HG03139 (cell line): ENCODE measurements around the gene ZCWPW1.
"Not testable (repeated sequence)": the region's sequence is repeated elsewhere in the genome, so short reads cannot be mapped to it uniquely, and the experiment has no call there.

Source experiments
- ATAC-seq: cut with Tn5 transposase; IDR thresholded peaks from one replicate; pipeline ENCODE4 v1.9.1; 2021; ENCODE audit not compliant: unreplicated experiment

The ZCWPW1 gene

DNA sequence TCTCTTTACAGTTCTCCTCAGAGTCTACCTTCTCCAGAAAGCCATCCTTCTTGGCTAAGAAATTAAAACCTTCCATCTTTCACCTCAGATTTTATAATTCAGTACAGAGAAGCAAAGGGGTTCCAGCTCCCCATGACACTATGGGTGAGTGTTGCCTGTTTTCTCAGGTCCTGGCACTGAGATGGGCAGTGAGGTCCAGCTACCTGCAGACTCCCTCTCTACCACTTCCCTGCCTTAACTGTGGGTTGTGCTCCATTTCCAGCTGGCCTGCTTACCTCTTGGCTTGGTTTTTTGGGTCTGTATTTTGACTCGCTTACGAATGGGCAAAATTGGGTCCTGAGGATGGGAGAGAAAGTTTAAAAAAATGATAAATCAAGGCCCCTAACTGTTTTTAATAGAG lies 26.3 kb downstream of the ZCWPW1 start:
- no peak for ATAC-seq

DNA sequence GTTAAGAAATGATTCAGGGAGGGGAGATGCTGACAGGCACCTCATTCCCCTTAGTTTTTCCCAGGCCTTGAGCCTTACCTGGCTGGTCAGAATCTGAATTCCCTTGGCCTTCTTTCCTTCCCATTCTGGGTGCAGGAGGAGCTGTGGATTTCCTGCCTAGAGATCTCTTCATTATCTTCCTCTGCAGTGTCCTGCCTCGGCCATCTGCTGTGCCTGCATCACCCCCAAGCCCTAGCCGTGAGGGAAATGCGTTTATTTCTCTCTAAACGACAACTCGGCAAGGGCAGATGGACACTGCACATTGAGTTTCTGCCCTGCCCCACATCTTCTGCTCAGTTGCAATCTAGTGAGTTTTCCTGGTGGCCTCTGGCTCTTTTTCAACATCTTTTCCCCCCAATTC lies 26.7 kb downstream of the ZCWPW1 start:
- ATAC-seq, result no peak

DNA sequence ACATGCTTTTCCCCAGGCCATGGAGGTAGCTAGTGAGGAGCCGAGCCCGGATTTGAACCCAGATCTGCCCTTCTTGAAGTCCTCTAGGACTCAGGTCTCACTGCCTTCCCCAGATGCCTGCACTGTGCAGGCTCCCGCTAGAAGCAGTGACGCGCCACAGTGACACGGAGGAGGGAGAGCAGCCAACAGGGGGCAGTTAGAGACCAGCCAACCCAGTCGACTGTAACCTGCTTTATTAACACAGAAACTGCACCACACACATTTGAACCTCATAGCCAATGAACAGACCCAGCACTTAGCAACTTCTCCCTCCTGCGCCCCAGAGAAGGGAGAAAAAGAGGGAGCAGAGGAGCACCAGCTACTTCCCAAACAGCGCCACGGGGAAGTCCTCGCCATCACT lies 27.8 kb downstream of the ZCWPW1 start:
- no peak for ATAC-seq

DNA sequence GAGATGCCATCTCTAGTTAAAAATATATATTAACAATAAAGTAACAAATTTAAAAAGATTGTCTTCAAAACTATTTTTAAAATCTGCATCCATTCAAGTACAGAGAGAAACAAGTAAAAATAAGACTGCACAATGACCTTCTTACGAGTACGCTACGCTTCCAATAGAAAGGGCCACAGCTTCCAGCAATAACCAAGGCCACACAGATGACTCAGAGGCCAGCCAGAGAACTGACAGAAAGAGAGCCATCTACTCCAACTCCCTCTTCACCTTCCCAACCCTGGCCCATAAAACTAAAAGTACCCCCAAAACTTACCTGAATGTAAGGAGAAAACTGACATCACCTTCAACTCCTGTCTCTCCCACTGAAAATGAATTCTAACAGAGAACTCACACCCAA lies 28.5 kb downstream of the ZCWPW1 start:
- ATAC-seq, result no peak

DNA sequence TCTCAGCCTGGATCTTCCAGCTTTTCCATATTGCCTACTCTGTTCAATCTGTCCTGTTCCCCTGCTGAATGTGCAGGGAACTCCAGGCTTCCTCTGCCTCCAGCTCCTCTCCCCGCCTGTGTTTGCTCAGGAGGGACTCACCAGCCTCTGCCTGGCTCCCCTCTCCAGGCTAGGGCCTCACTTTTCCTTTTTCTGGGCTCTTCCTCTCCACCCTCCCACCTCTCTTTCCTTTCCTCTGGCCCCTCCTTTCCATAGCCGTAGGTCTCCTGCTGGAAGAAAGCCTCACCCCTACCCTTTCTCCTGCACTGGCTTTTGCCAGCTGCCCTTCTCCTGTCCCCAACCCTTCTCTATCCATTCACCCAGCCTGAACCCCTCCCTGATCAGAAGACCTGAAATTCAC lies 30.3 kb downstream of the ZCWPW1 start:
- ATAC-seq, result no peak

DNA sequence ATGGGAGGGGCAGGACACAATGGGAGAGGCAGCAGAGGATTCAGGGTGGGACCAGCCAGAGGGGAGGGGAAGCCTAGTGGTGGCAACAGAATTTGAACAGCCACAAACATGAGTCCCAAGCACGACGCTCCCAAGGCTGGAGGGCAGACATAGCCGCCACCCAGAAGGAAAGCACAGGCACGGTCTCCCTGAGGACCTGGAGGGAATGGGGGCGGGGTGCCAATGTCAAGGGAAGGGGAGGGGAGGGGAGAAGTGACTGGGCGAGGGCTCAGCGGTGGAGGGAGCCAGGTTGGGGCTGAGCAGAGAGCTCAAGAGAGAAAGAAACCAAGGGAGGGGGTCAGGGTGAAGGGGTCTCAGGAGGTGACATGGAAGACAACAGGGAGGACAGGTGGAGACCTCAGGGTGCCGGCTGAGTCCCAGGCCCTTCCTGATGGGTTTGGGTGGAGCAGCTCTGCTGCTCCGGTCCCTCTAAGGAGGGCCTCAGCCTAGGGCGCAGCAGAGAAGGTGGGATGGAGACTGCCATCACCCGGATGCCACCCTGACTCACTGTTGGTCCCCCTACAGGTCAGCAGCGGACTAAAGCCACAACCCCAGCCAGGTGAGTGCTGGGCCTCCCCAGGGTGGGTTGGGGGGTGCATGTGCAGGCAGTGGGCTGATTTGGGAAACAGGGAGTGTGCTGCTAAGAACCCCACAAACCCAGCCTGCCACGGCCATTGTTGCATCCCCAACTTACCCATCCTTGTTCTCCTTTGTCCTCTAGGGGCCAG lies 31.0 kb downstream of the ZCWPW1 start:
- ATAC-seq, result no peak

DNA sequence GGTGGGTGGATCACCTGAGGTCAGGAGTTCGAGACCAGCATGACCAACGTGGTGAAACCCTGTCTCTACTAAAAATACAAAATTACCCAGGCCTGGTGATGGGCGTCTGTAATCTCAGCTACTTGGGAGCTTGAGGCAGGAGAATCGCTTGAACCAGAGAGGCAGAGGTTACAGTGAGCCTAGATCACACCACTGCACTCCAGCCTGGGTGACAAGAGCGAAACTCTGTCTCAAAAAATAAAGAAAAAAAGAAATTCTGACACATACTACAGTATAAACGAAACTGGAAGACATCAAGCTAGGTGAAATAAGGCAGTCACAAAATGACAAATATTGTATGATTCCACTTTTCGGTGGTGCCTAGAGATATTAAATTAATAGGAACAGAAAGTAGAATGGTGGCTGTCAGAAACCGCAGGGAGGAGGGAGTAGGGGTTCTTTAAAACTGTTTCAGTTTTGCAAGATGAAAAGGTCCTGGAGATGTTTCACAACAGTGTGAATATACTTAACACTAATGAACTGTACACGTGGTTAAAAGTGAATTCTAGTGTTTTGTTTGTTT lies 32.0 kb downstream of the ZCWPW1 start:
- peak; percentile 61 for ATAC-seq

DNA sequence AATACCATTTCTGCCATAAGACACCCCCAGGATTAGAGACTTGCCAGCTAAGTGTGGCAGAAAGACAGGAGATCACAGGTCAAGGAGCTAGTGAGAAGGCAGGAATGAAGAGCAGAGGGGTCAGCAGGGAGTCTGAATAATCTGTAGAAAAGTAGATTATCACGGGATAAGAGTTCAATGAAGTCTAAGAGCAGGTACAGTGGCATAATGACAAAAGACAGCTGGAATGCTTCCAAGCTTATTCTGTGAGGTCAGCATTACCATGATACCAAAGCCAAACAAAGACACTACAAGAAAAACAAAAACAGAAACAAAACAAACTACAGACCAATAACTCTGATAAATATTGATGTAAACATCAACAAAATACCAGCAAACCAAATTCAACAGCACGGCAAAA lies 34.4 kb downstream of the ZCWPW1 start:
- no peak for ATAC-seq

DNA sequence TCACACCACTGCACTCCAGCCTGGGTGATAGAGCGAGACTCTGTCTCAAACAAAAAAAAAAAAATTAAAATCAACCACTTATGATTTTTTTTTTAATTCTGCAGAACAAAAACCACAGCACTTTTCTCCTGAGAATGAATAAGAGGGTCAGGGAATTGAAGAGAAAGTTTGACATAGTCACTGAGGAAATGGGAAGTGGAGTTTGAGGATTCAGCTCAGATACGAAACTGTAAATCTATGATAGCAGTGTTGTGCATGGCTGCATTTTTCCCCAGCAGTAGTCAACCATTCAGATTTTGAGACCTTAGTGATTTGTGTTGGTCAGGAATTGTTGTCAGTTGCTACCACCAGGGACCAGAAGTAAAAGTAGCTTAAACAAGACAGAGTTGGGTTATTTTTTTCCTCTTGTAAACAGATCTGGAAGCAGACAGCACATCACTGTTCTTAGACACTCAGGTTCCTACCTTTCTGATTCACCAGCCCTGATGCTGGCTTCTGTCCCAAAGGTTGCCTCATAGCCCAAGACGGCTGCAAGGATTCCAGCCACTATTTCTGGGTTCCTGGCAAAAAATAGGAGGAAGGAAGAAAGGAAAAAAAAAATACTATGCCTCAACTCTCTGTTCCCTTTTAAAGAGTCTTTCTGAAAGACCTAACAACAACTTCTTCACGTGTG lies 35.1 kb downstream of the ZCWPW1 start:
- no peak for ATAC-seq

DNA sequence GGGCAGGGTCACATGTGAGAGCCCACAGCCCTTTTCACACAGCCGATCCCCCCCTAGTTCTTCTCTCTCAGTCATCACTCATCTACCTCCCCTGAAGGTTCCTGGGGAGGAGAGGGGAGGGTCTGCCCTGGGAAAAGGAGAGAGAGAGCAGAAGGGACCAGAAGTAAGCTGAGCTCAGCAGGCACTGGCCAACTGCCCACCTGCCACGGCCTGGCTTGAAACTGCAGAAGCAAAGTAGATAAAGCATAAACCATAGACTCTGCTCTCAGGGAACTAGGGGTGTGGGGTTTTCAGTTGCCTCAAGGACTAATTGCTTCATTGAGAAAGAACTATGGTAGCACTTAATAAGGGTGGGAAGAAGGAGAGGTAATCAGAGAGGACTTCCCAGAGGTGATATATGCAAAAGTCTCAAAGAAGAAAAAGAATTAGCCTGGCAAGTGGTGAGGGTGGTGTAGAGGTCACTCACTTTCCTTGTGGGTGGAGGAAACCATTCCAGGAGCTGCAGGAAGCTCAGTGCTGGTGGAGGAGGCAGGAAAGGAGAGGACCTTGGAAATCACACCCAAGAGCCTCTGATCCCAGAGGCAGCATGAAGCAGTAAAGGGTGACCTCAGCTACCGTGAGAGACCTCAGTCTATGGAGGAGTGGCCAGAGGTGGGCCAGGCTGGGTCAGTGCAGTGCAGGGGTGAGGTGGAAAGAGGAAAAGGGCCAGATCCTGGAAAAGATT lies 38.1 kb downstream of the ZCWPW1 start:
- no peak for ATAC-seq

DNA sequence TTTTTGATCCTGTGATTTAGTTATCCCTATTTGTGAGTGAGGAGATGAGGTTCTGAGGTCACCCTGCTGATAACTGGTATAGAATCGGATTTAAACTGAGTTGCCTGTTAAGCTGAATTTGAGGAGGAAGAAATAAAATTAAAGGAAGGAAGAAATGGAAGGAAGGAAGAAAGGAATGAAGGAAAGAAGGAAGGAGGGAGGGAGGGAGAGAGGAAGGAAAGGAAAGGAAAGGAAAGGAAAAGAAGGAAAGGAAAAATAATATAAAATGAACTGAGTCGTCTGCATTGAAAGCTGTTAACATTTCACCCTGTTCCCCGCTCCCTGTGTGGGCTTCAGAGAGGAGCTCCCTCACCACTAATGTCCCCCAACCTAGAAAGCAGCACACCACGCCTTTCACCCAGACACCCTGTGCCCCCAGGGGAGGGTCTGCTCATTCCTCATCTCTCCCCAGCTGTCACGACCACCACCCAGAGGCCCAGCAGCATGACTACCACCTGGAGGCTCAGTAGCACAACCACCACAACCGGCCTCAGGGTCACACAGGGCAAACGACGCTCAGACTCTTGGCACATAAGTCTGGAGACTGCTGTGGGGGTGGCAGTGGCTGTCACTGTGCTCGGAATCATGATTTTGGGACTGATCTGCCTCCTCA lies 38.9 kb downstream of the ZCWPW1 start:
- no peak for ATAC-seq

DNA sequence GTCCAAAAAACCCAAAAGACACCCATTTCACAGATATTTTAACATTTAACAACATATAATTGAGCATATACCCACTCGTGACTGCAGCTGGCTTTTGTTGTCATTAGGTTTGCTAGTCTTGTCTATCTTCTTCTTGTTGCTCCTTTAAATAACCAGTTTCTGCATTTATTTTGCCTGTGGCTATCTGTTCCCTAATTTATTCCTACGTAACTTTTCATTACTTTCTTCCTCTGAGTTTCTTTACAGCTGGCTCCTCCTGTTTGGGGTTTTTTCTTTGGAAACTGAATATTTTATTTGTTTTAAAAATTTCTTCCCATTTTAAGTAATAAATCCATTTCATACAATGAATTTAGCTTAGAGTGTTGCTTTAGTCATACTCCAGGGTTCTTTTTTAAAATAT lies 40.8 kb downstream of the ZCWPW1 start:
- no peak for ATAC-seq

DNA sequence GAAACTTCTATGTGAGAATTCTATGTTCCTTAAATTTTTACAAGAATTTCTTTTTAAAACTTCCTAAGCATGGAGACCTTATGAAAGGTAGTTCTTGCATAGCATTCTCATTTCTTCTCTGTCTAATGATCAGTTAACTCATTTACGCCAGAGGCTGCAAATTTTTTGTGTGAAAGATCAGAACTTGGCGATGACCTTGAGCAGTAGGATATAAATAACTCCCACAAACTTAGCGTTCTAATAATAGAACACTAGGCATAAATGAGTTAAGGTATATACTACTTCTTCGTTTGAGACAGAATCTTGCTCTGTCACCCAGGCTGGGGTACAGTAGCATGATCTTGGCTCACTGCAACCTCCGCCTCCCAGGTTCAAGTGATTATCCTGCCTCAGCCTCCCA lies 41.6 kb downstream of the ZCWPW1 start:
- no peak for ATAC-seq

DNA sequence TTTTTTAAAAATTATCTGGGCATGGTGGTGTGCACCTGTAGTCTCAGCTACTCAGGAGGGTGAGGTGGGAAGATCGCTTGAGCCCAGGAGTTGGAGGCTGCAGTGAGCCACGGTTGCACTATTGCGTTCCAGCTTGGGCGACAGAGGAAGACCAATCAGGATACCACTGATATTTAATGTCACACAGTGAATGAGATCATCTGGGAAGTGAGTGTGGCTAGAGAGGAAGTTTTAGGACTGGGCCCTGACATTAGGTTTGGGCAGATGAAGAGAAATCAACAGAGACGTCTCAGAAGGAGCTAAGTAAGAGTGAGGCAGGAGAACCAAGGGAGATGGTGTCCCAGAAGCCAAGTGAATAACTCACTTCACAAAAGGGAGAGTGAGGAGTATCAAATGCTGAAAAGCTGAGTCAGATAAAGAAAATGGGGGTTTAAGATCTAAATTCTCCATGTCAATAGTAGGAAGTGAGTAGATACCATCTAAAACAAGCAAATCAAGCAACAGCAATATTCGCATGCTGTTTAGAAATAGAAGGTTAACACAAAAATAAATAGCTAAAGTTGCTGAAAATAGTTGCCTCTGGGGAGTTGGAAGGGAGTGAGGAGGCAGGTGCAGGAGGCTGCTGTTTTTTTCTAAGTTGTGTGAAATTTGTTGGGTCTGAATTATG lies 43.7 kb downstream of the ZCWPW1 start:
- ATAC-seq, result no peak

DNA sequence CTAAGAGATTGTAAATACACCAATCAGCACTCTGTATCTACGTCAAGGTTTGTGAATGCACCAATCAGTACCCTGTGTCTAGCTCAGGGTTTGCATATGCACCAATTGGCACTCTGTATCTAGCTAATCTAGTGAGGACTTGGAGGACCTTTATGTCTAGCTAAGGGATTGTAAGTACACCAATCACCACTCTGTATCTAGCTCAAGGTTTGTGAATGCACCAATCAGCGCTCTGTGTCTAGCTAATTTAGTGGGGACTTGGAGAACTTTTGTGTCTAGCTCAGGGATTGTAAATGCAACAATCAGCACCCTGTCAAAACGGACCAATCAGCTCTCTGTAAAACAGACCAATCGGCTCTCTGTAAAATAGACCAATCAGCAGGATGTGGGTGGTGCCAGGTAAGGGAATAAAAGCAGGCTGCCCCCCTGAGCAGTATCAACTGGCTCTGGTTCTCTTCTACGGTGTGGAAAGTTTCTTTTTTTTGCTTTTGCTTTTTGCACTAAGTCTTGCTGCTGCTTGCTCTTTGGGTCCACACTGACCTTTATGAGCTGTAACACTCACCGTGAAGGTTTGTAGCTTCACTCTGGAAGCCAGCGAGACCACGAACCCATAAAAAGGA lies 46.2 kb downstream of the ZCWPW1 start:
- ATAC-seq, result not testable (repeated sequence)

DNA sequence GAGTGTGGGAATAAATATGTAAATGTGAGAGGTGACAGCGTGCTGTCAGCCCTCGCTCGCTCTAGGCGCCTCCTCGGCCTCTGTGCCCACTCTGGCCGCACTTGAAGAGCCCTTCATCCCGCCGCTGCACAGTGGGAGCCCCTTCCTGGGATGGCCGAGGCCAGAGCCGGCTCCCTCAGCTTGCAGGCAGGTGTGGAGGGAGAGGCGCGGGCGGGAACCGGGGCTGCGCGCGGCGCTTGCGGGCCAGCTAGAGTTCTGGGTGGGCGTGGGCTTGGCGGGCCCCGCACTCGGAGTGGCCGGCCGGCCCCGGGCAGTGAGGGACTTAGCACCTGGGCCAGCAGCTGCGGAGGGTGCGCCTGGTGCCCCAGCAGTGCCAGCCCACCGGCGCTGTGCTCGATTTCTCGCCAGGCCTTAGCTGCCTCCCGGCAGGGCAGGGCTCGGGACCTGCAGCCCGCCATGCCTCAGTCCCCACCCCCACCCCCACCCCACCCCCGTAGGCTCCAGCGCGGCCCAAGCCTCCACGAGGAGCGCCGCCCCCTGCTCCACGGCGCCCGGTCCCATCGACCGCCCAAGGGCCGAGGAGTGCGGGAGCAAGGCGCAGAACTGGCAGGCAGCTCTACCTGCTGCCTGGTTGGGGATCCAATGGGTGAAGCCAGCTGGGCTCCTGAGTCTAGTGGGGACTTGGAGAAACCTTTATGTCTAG lies 46.8 kb downstream of the ZCWPW1 start:
- not testable (repeated sequence) for ATAC-seq

DNA sequence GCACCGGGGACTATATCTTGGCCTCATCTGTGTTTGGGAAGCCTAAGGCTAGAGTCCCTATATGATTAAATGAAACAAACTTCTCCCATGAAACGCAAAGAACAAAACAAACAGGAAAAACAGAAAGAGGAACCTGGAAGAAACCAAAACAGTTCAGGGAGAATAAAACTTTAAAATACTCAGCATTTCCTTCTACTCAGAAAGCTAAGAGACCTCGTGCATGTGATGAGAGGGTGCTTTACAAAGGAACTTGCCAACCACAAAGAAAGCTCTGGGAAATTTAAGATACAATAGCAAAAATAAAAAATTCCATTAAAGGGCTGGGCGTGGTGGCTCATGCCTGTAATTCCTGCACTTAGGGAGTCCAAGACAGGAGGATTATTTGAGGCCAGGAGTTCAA lies 48.3 kb downstream of the ZCWPW1 start:
- no peak for ATAC-seq

DNA sequence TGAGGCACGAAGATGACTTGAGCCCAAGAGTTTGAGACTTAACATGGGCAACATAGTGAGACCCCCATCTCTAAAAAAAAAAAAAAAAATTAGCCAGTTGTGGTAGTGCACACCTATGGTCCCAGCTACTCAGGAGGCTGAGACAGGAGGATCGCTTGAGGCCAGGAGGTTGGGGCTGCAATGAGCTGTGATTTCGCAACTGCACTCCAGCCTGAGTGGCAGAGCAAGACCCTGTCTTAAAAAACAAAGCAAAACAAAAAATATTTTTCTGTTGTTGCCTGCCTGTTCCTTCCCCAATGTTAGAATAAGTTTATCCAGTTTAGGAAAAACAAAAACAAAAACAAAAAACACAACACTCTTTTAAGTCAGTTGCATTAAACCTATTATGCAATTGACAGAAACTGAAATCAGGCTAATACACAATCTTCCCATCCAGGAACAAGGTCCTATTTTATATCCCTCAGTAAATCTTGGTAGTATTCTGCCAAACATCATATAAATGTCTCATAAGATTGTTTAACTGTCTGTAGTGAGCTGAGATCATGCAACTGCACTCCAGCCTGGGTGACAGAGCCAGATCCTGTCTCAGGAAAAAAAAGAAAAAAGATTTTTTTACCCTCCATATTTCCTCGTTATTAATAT lies 50.3 kb downstream of the ZCWPW1 start:
- no peak for ATAC-seq

DNA sequence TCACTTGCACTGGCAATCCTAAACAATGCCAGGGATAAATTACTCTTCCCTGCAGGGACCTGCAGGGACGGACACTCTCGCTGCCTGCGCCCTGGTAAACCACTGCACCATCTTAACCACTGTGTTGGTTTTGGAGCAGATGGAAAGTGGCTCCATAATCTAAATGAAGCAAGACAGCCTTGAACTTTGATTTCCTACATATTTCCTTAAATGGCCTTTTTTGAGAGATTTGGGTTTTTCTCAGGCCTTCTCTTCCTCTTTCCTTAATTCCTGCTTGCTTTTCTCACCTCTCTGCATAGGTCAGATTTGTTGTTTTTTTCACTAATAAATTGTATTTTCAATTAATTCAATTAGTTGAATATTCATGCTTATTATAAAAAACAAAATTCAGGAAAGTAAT lies 52.4 kb downstream of the ZCWPW1 start:
- no peak for ATAC-seq
